ENCODE measurements around the gene SNN.

DNA sequence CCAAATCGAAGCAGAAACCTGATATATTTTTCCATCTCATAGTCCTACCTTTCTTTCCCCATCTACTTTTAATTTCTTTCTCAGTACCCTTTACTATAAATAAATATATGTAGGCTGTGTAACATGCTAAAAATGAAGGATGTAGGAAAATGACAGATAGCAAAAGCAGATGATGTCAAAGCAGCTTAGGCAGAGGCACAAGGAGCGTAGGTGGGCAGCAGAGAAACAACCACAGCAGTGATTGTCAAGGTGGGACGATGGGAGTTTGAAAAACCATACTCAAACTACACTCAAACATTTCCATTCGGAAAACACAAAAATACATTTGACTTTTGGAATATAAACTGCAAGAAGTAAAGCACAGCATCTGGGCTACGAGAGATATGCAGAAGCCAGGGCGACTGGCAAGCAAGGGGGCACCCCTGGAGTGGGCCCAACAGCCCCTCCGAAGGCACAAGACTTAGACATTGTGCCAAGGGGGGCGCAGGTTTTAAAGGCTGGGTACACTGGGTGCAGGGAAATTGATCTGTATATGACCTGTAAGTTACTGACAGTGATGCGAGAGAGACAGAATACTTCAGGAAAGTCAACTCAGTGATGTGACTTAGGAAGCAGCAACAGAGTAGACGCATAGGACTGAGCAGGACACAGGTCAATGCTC lies 31.1 kb downstream of the SNN start:
- TF ChIP-seq, protein P1, sequence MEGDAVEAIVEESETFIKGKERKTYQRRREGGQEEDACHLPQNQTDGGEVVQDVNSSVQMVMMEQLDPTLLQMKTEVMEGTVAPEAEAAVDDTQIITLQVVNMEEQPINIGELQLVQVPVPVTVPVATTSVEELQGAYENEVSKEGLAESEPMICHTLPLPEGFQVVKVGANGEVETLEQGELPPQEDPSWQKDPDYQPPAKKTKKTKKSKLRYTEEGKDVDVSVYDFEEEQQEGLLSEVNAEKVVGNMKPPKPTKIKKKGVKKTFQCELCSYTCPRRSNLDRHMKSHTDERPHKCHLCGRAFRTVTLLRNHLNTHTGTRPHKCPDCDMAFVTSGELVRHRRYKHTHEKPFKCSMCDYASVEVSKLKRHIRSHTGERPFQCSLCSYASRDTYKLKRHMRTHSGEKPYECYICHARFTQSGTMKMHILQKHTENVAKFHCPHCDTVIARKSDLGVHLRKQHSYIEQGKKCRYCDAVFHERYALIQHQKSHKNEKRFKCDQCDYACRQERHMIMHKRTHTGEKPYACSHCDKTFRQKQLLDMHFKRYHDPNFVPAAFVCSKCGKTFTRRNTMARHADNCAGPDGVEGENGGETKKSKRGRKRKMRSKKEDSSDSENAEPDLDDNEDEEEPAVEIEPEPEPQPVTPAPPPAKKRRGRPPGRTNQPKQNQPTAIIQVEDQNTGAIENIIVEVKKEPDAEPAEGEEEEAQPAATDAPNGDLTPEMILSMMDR (conservative IDR thresholded peaks at IDR 0.05; ENCODE audit: low read length) = no peak
- TF ChIP-seq EZH2phosphoT487 (IDR thresholded peaks at IDR 0.05; ENCODE audit: borderline replicate concordance) = no peak
